ENCODE data around the gene MAPRE2. TPM values are rescaled to one million over a fixed set of nuclear protein-coding genes. Genes with fewer than 3 reads are reported as not detected.

Gene MAPRE2
- total RNA-seq, 1 donor from 2014 or later = 68.9 TPM

DNA sequence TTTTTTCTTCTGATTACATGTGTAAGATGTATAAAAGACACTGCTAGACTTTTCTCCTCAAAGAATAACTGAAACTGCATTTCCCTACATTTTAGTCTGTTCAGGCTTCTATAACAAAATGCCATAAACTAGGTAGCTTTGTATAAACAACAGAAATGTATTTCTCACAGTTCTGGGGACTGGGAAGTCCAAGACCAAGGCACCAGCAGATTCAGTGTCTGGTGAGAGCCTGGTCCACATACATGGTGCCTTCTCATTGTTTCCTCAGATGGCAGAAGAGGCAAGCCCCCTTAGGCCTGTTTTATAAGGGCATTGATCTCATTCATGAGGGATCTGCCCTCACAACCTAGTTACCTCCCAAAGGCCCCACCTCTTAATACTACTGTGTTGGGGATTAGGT, 71.5 kb downstream of the MAPRE2 start:
- DNase-seq (ENCODE audit: low spot score in 2 of 2) = no peak
- FAIRE-seq = no peak

DNA sequence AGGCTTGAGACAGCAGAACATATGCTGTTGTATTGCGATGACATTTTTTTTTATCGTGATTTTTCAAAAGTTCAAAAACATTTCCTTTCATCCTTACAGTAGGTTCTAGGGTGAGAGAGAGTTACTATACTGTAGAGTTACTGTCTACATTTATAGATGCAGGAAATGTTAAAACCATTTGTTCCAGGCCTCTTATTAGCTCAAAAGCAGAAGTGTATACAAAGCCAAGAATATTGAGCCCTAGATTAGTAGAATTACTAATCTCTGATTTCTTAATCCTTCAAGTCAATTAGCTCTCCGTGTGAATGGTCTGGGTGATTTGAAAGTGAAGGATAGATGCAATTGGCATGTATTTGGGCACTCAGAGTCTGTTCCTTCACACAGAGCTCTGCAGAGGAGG, 73.1 kb downstream of the MAPRE2 start:
- FAIRE-seq (no peak), DNase-seq (ENCODE audit: low spot score in 2 of 2) (no peak)

DNA sequence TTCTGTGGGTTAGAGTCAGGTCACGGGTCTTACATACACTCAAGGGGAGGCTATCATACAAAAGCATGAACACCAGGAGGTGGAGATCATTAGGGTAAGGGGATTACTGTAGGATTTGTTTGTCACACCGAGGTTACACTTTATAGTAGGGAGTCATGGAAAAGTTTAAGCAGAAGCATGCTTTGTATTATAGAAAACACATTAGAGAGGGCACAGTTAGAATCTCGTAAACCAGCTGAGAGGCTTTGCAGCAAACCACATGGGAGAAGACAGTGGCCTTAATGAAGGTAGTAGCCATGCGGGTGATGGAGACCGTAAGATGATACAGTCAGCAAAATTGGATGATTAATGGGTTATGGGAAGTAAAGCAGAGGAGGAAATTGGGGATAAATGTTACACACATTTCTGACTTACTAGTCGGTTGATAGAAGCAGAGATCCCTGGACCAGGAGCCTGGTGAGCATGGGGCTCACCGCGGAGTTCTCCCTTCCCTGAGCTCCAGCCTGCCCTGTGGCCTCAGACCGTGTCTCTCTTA, 75.6 kb downstream of the MAPRE2 start:
- FAIRE-seq (no peak), DNase-seq (ENCODE audit: low spot score in 2 of 2) (no peak)

DNA sequence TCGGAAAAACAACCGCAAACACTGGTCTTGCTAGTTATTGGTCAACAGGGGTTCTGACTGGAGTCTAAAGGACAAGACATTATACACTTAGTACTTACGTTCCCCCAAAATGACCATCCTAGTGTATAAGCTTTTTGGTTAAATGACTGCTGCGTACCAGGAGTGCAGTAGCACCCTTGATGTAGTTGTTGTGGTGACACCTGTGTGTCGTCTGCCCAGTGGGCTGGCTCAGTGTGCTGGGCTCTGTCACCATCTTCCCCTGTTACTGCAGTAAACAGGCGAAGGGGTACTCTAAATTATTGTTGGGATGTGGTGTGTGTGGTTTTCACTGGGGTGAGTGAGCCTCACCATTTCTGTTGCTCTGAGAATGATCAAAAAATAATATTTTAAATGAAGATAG, 76.2 kb downstream of the MAPRE2 start:
- no peak for DNase-seq (ENCODE audit: low spot score in 2 of 2)
- FAIRE-seq = no peak

DNA sequence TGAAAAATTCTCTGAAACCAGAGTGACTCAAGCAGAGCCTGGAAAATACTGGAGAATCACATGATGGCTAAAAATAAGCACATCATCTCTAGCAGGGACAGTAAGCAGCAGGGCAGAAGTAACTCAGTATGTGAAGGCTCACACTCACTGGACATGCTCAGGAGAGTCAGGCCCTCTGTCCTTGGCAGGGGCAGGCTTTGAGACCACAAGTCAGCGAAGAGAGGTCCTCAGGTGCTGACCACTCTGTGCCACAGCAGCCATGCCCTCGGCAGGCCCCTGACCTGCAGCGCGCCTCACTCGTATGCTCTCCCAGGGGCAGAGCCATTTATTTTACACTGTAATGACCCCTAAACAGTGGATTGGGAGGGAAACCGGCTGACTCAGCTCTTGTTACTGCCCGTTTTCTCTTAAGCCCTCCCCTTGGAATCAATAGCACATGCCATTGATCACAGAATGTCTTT, 76.8 kb downstream of the MAPRE2 start:
- DNase-seq (ENCODE audit: low spot score in 2 of 2) (no peak), FAIRE-seq (no peak)

DNA sequence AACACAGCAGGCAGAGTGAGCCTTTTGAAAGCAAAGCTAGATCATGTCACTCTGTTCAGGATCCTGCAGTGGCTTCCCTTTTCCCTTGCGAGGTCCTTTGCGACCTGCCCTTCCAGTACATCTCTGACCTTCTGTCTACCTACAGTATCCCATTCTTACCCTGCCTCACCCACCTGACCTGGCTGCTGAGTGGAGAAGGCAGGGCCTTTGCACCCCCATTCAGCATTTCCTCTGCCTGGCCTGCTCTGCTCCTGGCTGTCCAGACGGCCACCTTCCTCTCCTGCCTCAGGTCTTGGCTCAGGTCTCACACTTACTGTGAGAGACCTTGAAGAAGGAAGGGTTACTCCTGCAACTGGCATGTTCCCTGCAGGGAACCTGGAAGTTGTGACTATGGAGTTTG, 77.4 kb downstream of the MAPRE2 start:
- no peak for FAIRE-seq
- no peak for DNase-seq (ENCODE audit: low spot score in 2 of 2)

DNA sequence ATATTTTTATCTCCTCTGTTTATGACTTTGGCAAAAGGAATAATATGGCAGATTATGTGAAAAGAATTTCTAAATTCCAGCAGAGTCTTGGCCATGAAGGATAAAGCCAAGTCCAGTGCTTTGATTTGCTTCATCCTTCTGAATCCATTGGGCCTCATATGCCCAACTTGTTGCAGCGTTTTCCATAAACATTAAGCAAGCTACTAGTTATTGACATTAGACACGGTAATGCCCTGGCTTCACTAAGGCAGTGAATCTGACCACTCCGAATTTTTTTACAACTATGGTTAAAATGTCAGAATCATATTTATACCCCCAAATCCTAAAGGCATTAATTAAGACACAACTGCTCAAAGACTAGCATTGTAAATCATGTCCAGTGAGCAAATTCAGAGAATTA, 79.8 kb downstream of the MAPRE2 start:
- DNase-seq (ENCODE audit: low spot score in 2 of 2) = no peak
- no peak for FAIRE-seq

DNA sequence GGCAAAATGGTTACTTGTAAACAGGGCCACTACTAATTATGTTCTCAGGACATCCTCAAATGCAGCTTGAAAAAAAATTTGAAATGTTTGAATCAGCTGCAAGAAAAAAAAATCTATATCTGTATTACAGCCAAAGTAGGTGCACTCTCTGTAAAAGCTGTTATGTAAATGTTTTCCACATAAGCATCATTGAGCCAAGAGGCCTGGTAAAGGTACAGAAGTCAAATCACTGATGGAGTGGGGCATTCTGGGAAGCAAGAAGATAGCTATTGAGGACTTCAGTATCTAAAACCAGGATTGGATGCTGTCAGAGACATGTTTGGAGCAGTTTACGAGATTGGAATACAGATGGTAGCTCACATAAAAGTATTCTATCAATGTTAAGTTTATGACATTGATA, 80.3 kb downstream of the MAPRE2 start:
- FAIRE-seq = no peak
- no peak for DNase-seq (ENCODE audit: low spot score in 2 of 2)

DNA sequence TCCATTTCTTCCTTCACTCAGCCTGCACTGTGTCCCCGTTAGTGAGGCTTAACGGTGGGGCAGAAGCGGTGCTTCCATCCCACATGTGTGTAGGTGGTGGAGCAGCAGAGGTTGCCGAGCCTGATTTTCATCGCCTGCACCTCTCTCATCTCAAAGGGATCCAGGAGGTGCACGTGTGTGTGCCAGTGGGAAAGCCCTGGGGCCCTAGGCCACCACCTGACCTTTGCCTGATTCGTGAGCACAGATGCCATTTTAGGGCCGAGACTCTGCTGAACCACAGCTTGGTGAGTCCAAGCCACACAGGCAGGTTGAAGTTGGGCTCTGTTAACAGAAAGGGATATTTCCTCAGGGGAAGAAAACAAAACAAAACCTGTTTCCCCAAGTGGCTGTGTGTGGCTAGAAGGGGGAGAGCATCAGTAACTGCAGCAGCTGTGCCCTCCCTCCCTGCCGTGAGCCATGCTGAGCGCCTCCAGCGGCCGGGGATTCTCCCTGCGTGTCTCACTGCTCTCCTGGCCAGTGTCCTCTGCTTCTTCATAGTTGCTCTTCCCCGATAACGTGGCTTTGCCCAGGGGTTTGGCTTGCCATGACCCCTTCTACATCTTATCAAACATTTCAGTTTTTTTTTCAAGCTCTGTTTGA, 81.5 kb downstream of the MAPRE2 start:
- FAIRE-seq (no peak), DNase-seq (ENCODE audit: low spot score in 2 of 2) (no peak)

DNA sequence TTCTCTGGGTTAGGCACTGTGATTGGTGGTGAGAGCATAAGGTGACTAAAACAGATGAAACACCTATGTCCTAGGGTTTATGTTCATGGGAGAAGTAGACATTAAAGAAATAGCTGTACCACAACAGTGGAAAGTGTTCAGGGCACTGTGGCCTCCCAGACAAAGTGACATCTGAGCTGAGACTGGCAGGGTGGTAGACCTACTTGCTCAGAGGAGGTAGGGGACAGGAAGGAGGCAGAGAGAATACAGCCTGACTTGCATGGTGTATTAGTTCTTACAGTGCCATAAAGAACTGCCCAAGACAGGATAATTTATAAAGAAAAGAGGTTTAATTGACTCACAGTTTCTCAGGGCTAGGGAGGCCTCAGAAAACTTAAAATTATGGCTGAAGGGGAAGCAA, 82.6 kb downstream of the MAPRE2 start:
- FAIRE-seq (no peak), DNase-seq (ENCODE audit: low spot score in 2 of 2) (no peak)

DNA sequence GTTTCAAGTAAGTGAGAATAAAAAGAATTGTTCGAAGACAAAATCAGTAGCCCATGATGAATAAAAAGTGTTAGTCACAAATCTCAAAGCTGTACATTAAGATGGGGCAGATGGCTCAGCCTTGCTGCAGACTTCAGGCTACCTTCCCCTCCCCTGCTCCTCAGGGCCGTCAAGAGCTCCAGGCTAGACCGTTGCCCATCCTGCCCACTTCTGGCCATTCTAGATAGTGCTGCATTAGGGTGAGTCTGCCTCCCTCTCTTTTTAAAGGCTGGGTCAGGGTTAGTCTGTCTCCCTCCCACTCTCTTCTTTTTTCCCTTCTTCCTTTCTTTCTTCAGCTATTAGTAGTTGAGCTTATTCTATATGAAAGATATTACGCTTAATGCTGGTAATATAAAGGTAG, 86.0 kb downstream of the MAPRE2 start:
- FAIRE-seq = no peak
- no peak for DNase-seq (ENCODE audit: low spot score in 2 of 2)

DNA sequence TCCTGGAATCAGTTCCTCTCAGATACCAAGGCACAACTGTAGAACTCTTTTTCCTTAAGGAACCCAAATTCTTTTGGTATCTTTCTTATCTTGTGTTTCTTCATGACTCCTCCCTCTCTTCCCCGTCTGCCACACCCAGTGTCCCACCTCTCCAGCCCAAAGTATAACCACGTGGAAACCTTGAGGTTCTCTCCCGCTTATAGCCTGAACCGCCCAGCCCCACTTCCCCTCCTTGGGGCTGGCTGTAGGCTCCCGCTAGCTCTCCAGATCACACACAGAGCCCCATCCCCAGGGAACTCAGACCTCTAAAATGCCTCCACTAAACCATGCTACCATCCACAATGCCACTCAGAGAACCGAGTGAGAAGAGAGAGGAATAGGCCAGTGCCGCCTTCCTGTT, 87.5 kb downstream of the MAPRE2 start:
- FAIRE-seq = no peak
- no peak for DNase-seq (ENCODE audit: low spot score in 2 of 2)

DNA sequence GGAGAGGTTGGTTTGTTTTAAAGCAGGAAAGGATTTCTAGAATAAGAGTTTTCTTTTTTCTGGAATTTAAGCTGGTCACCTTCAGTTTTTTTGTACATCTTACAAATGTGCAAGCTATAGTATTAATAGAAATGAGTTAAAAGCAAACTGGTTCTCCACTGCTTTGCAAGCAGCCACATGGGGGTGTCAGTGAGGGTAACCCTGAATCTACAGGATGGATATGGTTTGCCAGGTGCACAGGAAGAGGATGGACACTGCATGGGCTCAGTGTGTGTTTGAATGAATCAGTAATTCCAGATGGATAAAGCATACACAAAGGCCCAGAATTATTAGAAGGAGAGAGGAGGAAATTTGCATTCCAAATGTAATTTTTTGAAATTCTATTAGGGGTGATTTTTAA, 89.0 kb downstream of the MAPRE2 start:
- no peak for FAIRE-seq
- DNase-seq (ENCODE audit: low spot score in 2 of 2) = no peak

DNA sequence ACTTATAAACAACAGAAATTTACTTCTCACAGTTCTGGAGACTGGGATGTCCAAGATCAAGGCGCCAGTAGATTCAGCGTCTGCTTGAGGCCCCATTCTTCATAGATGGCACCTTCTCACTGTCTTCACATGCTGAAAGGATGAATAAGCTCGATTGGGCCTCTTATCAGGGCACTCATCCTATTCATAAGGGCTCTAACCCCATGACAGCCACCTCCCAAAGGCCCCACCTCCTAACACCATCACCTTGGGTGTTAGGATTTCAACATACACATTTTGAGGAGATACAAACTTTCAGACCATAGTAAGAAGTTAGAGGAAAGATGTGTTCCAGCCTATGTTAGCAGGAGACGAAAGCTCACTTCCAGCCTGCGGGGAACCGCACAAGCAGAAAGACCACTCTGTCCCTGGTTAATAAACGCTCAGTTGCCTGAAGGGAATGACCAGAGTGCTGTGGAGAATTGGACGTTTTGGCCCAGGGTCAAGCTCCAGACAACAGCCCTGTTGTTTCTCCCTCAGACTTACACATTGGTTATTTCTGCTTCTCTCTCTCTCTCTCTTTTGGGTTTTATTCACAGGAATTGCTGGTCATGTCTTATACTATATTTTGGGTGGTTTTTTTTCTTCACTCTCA, 90.3 kb downstream of the MAPRE2 start:
- FAIRE-seq = no peak
- peak in 1 of 2 donors; percentile 38 for DNase-seq (ENCODE audit: low spot score in 2 of 2)

DNA sequence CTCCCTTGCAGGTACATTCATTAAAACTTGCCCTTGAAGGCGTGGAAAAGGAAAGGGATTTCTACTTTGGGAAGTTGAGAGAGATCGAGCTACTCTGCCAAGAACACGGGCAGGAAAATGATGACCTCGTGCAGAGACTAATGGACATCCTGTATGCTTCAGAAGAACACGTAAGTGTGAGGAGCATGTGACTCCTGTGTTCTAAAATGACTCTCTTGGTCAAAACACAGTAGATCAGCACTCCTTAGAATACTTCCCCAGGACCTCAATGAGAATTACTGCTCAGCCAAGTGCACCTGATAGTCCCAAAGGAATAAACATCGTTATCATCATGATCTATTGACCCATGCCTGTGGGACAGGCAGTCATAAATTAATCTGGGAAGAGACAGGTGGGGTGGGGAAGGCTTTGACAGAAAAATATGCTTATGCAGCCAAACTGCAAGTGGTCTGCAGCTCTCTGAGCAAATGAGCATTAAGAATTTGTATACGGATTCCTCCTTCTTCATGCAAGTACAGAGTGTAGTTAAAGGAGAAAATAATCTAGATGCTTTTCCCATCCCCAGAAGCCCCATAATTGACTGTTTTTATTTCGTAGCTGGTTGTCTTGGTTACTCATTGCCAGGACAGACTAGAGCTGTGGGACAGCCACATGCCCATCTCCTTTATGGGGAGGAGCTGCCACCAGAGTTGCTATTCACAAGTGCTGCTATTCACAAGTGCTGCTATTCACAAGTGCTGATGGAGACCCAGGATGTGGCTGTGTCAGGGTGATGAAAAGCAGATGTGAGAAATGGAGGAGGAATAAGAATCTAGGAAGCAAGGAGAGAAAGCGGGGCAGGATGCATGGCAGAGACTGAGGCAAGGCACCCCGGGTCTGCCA, 91.0 kb downstream of the MAPRE2 start:
- DNase-seq (ENCODE audit: low spot score in 2 of 2) (no peak), FAIRE-seq (no peak)

DNA sequence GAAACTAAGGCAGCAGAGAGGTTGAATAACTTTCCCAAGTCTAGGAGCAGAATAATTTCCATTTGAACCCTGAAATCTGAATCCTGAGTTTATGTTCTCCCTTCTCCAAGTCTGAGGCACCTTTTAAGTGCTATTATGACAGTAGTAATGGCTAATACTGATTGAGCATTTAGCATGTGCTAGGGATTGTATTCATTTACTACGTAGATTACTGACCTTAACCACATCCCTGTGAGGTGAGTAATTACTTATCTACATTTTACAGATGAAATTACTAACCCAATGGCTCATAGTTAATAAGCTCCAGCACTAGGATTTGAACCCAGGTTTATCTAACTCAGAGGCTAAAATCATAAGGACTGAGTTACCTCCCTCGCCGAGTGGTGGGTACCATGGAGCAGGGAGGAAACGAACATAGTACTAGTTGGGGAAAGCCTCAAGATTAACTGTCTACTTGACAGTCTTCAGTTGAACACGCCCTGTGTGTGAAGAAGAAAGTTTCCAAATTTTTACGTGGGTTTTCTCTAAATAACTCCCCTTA, 93.0 kb downstream of the MAPRE2 start:
- DNase-seq (ENCODE audit: low spot score in 2 of 2) (no peak), FAIRE-seq (no peak)

DNA sequence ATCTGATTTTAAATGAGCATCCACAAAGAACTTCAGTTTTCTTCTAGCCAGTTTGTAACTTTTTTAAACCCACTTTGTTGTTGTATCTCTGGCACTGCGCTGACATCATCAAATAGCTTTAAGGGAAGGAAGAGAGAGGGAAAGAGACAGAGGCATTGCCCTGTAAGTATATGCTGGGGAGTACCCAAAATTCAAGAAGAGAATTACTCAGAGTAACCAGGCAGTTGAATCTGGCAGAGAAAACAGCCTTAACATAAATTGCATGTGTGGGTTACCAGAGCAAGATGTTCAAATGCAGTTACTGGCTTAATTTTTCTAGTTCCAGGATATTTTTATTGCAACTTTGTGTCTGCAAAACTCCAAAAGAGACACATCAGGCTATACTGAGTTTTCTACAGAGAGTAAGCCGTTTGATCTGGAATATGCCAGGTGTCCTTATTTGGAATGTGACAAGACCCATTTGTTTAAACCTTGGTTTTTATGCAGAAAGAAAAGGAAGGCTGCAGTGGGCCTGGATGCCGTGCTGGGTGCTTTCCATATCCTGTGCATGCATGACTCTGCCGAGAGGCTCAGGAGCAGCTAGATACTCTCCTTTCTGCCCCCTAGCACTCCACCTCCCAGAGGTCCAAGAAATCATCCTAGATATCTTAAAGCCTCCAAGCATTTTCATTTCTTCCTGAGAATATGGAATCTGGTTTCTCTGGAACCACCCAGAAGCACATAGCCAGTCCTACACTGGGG, 93.7 kb downstream of the MAPRE2 start:
- FAIRE-seq (no peak), DNase-seq (ENCODE audit: low spot score in 2 of 2) (no peak)

DNA sequence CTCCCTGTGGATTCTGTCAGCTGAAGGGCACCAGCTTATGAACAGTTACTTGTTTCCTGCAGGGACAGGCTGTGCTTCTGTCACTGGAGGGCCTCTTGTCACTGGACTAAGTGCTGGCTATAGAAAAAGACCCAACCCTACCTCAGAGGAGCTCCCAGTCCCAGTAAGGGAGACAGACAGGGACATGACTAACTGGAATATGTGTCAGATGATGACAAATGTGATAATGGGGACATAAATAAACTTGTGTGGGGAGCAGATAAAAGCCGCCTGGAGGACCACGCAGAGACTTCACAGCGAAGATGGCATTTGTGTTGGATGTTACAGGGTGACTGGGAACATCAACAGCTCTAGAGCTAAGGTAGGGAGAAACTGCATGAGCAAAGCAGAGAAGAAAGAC, 95.0 kb downstream of the MAPRE2 start:
- no peak for DNase-seq (ENCODE audit: low spot score in 2 of 2)
- FAIRE-seq = no peak

DNA sequence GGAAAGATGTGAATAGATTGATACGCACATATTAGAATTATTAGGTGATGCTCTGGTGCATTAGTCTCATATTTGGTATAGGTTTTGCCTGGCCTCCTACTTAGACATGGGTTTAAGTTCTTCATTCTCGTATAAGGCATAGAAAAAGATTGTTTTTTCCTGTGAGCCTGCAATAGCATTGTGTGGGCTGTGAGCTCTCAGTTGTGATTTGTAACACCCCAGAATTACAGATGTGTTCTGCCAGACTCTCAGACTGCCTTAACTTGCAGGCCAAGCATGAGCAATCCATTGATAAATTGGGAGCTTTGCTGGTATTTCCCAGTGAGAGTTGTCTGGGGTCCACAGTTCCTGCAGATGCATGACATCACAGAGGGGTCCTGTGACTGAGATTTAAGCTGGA, 95.7 kb downstream of the MAPRE2 start:
- DNase-seq (ENCODE audit: low spot score in 2 of 2) (no peak), FAIRE-seq (no peak)

DNA sequence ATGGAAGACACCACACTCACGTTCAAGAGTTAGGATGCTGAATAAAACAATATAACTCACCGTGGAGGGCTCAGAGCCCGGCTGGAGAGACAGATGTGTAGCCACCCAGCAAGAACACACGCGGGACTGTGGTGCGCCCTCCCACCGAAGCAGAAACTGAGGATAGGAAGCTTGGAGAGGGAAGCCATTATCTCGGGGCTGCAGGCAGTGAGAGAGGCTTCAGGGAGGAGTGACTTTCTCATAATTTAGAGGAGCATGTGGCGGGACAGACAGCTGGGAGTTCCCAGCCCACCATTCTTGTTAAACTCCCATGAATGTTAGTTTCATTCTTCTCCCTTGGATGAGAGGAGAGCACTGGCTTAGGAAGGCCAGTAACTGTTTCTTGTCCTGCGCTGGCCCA, 96.4 kb downstream of the MAPRE2 start:
- DNase-seq (ENCODE audit: low spot score in 2 of 2) (no peak), FAIRE-seq (no peak)

Data from frontal cortex (tissue), 4 donors.